B cell (primary cell): ENCODE measurements around the gene HOXC9.

Source experiments
- CTCF ChIP-seq: fragments of 200-600 bp; IDR thresholded peaks from one replicate; pipeline ENCODE4 v1.8.0; 2022; ENCODE audit warnings: antibody characterized with exemption, mild to moderate bottlenecking
- EZH2 ChIP-seq: IDR thresholded peaks from 2 replicates; pipeline ENCODE4 v1.6.1; 2012; ENCODE audit warnings: borderline replicate concordance, low read depth, mild to moderate bottlenecking, moderate library complexity, low read length; ENCODE audit not compliant: insufficient read depth, poor library complexity, severe bottlenecking

GRCh38 chr12:54029529-54030441 lies 29.8 kb downstream of the HOXC9 start:
- TF ChIP-seq CTCF, result no peak
- TF ChIP-seq EZH2, result no peak
